Measurements from ENCODE around the gene LHX5.

GRCh38 chr12:113482334-113482733 is 10.7 kb upstream of the LHX5 start:
- TF ChIP-seq CTCF (conservative IDR thresholded peaks at IDR 0.05 in 1 of 2, IDR thresholded peaks at IDR 0.05 in 1 of 2; ENCODE audit: extremely low read depth in 1 of 2, insufficient read depth in 1 of 2, low read depth in 1 of 2, low read length in 2 of 2) (no peak), EZH2 (IDR thresholded peaks at IDR 0.05; ENCODE audit: borderline replicate concordance, low read length) (no peak)
